Ishikawa (cell line): ENCODE results near the gene EIF2S2.

Source experiments
- CEBPB ChIP-seq: IDR thresholded peaks from 2 replicates; pipeline ENCODE4 v1.6.1; 2012
- CREB1 ChIP-seq: IDR thresholded peaks from 2 replicates; pipeline ENCODE4 v1.6.1; 2012; ENCODE audit warnings: low read depth
- EGR1 ChIP-seq: IDR thresholded peaks from 2 replicates; pipeline ENCODE4 v1.6.1; 2012
- EP300 ChIP-seq: IDR thresholded peaks from 2 replicates; pipeline ENCODE4 v1.6.1; 2012; ENCODE audit warnings: borderline replicate concordance
- FOXM1 ChIP-seq: IDR thresholded peaks from 2 replicates; pipeline ENCODE4 v1.6.1; 2012; ENCODE audit warnings: low read depth, borderline replicate concordance
- NFIC ChIP-seq: IDR thresholded peaks from 2 replicates; pipeline ENCODE4 v1.6.1; 2012
- RAD21 ChIP-seq: IDR thresholded peaks from 2 replicates; pipeline ENCODE4 v1.6.1; 2012; ENCODE audit warnings: low read depth
- TAF1 ChIP-seq: IDR thresholded peaks from 2 replicates; pipeline ENCODE4 v1.6.1; 2012; ENCODE audit warnings: low read depth, mild to moderate bottlenecking
- TCF12 ChIP-seq: IDR thresholded peaks from 2 replicates; pipeline ENCODE4 v1.6.1; 2012; ENCODE audit warnings: low read depth
- TEAD4 ChIP-seq: IDR thresholded peaks from 2 replicates; pipeline ENCODE4 v1.6.1; 2012
- YY1 ChIP-seq: IDR thresholded peaks from 2 replicates; pipeline ENCODE4 v1.6.1; 2012; ENCODE audit warnings: low read depth
- ZBTB7A ChIP-seq: IDR thresholded peaks from 2 replicates; pipeline ENCODE4 v1.6.1; 2012; ENCODE audit warnings: low read depth
- TF ChIP-seq, protein P1 (sequence below): IDR thresholded peaks from 2 replicates; pipeline ENCODE4 v1.6.1; 2012
- TF ChIP-seq, protein P2 (sequence below): IDR thresholded peaks from 2 replicates; pipeline ENCODE4 v1.6.1; 2012; ENCODE audit warnings: low read depth, mild to moderate bottlenecking
- TF ChIP-seq, protein P3 (sequence below): IDR thresholded peaks from 2 replicates; pipeline ENCODE4 v1.6.1; 2012

The EIF2S2 gene

DNA sequence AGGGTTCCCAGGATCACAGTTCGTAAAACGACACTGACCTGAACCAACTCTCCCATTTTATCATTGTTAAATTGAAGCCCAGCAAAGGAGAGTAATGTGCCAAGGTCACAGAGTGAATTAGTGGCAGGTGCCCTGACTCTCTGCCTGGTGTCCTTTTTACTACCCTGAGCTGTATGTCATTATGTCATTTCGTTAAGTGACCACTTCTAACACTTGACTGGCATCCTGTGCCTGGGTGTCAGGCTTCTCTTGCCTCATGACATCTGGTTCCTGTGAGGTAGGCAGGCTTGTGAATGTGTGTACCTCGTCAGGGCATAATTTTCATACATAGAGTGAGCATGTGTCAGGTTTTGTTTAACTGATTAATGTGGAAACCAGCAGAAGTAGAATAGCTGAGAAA is 69.8 kb downstream of the EIF2S2 start:
- TF ChIP-seq, protein P1, sequence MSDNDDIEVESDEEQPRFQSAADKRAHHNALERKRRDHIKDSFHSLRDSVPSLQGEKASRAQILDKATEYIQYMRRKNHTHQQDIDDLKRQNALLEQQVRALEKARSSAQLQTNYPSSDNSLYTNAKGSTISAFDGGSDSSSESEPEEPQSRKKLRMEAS: no peak
- no peak for TF ChIP-seq ZBTB7A
- no peak for TF ChIP-seq TEAD4
- TF ChIP-seq, protein P2, sequence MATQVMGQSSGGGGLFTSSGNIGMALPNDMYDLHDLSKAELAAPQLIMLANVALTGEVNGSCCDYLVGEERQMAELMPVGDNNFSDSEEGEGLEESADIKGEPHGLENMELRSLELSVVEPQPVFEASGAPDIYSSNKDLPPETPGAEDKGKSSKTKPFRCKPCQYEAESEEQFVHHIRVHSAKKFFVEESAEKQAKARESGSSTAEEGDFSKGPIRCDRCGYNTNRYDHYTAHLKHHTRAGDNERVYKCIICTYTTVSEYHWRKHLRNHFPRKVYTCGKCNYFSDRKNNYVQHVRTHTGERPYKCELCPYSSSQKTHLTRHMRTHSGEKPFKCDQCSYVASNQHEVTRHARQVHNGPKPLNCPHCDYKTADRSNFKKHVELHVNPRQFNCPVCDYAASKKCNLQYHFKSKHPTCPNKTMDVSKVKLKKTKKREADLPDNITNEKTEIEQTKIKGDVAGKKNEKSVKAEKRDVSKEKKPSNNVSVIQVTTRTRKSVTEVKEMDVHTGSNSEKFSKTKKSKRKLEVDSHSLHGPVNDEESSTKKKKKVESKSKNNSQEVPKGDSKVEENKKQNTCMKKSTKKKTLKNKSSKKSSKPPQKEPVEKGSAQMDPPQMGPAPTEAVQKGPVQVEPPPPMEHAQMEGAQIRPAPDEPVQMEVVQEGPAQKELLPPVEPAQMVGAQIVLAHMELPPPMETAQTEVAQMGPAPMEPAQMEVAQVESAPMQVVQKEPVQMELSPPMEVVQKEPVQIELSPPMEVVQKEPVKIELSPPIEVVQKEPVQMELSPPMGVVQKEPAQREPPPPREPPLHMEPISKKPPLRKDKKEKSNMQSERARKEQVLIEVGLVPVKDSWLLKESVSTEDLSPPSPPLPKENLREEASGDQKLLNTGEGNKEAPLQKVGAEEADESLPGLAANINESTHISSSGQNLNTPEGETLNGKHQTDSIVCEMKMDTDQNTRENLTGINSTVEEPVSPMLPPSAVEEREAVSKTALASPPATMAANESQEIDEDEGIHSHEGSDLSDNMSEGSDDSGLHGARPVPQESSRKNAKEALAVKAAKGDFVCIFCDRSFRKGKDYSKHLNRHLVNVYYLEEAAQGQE: no peak
- TF ChIP-seq RAD21: no peak
- no peak for TF ChIP-seq EP300
- TF ChIP-seq FOXM1: no peak
- no peak for TF ChIP-seq TCF12

DNA sequence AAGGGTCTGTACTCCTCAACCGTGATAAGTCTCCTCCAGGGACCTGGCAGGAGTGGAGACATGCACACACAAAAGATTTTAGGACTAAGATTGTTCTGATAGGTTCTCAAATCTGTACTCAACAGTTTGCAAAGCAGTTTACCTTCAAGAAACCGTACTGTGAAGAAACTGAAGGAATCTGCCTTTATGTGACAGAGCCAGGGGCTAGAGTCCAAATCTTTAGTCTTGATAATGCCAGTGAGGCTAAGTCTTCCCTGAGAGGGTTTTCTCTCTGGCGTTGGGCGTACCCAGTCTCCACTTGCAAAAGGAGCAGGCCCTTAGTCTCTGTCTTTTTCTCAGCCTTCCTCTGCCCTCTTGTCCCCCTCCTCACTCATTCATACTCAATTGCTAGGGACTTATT is 70.8 kb downstream of the EIF2S2 start:
- no peak for TF ChIP-seq TEAD4
- TF ChIP-seq RAD21: no peak
- no peak for TF ChIP-seq CEBPB
- no peak for TF ChIP-seq NFIC
- TF ChIP-seq, protein P2: no peak
- TF ChIP-seq, protein P1: no peak
- TF ChIP-seq ZBTB7A: no peak
- TF ChIP-seq TAF1: no peak
- no peak for TF ChIP-seq TCF12
- TF ChIP-seq EP300: no peak
- TF ChIP-seq EGR1: no peak
- no peak for TF ChIP-seq FOXM1
- TF ChIP-seq, protein P3, sequence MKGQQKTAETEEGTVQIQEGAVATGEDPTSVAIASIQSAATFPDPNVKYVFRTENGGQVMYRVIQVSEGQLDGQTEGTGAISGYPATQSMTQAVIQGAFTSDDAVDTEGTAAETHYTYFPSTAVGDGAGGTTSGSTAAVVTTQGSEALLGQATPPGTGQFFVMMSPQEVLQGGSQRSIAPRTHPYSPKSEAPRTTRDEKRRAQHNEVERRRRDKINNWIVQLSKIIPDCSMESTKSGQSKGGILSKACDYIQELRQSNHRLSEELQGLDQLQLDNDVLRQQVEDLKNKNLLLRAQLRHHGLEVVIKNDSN: no peak
- no peak for TF ChIP-seq CREB1
- TF ChIP-seq YY1: no peak

DNA sequence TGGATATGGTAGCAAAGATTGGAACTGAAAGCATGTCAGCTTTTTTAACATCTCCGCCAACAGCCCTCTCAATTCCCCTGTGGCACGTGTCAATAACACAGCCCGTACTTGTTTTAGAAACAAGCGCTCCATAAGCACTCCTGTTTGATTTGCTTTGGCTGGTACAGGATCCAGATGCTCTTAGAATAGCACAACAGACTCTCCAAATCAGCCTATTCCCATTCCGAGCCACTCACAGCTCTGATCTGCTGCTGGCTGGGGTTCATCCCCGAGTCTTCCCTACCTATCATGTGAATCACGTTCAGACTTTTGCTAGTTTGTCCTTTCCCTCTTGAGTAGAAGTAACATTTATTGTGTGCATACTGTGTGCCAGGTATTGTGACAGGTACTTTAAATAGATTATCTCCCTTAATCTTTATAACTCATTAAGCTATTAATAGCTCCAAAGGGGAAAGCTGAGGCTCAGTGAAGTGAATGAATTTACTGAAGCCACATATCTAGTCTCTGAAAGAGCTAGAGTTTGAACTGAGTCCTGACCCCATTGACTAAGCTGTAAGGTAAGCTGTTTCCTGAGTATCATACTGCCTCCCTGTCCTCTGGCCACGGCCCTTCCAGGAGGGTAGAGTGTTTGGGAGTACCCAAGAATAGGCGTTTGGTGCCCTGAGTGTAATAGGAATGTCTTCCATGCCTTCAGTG is 71.6 kb downstream of the EIF2S2 start:
- TF ChIP-seq NFIC (no peak), FOXM1 (no peak), TAF1 (no peak), CREB1 (no peak), EP300 (no peak)
- TF ChIP-seq, protein P1: no peak
